COLO668 (cell line): ENCODE data around the gene FAM174C.
"Not testable (repeated sequence)": the region's sequence is repeated elsewhere in the genome, so short reads cannot be mapped to it uniquely, and the experiment has no call there.

Experiments used
- DNase-seq: peaks from one replicate; lab custom pipeline; 2025; ENCODE audit not compliant: unreplicated experiment; lab: John Stamatoyannopoulos, UW

The FAM174C gene

GRCh38 chr19:1296575-1297271 is 21.4 kb downstream of the FAM174C start:
- DNase-seq = no peak

- DNase-seq = no peak
Observed at GRCh38 chr19:1298235-1298634, 22.9 kb downstream of the FAM174C start.

- DNase-seq = no peak
Observed at GRCh38 chr19:1299801-1300200, 24.5 kb downstream of the FAM174C start.

GRCh38 chr19:1300744-1301490 is 25.6 kb downstream of the FAM174C start:
- no peak for DNase-seq

GRCh38 chr19:1302533-1303239 is 27.4 kb downstream of the FAM174C start:
- DNase-seq = no peak

- DNase-seq = peak; percentile 41
Observed at GRCh38 chr19:1304197-1304924, 29.0 kb downstream of the FAM174C start.

GRCh38 chr19:1305354-1305753 is 30.0 kb downstream of the FAM174C start:
- not testable (repeated sequence) for DNase-seq

- no peak for DNase-seq
Observed at GRCh38 chr19:1307320-1307719, 32.0 kb downstream of the FAM174C start.

- no peak for DNase-seq
Observed at GRCh38 chr19:1307755-1308303, 32.5 kb downstream of the FAM174C start.

GRCh38 chr19:1308718-1309117 is 33.4 kb downstream of the FAM174C start:
- no peak for DNase-seq

- DNase-seq = no peak
Observed at GRCh38 chr19:1309977-1310852, 34.9 kb downstream of the FAM174C start.

GRCh38 chr19:1310853-1311180 is 35.5 kb downstream of the FAM174C start:
- no peak for DNase-seq

GRCh38 chr19:1311543-1312091 is 36.3 kb downstream of the FAM174C start:
- no peak for DNase-seq

GRCh38 chr19:1312767-1313694 is 37.7 kb downstream of the FAM174C start:
- peak; percentile 34 for DNase-seq

GRCh38 chr19:1313695-1314613 is 38.6 kb downstream of the FAM174C start:
- no peak for DNase-seq

- DNase-seq = peak; percentile 47
Observed at GRCh38 chr19:1315470-1316166, 40.3 kb downstream of the FAM174C start.

GRCh38 chr19:1316466-1316865 is 41.1 kb downstream of the FAM174C start:
- no peak for DNase-seq
